HepG2 (cell line): ENCODE measurements around the gene CISD3. TPM values are rescaled to one million over a fixed set of nuclear protein-coding genes. Genes with fewer than 3 reads are reported as not detected.

ENCODE experiments used
- ARID5B ChIP-seq: IDR thresholded peaks from 2 replicates; pipeline ENCODE4 v1.4.0; 2020; ENCODE audit warnings: mild to moderate bottlenecking, missing genetic modification reagents
- ARNT2 ChIP-seq: sonication (generic); formaldehyde crosslinking; IDR thresholded peaks from 2 replicates; pipeline ENCODE4 v1.8.0; 2022; ENCODE audit warnings: mild to moderate bottlenecking, low read depth, missing genetic modification reagents, moderate library complexity
- E2F2 ChIP-seq: sonication (generic); formaldehyde crosslinking; IDR thresholded peaks from 2 replicates; pipeline ENCODE4 v1.4.0; 2020; ENCODE audit warnings: missing genetic modification reagents, borderline replicate concordance
- HCFC1 ChIP-seq: fragments of 150-350 bp; IDR thresholded peaks from 2 replicates; pipeline ENCODE4 v1.6.1; 2014; ENCODE audit warnings: low read depth, low read length
- HOXA5 ChIP-seq: sonication (generic); formaldehyde crosslinking; IDR thresholded peaks from 2 replicates; pipeline ENCODE4 v1.4.0; 2020; ENCODE audit warnings: missing genetic modification reagents
- PTBP1 ChIP-seq: fragments of 200-400 bp; formaldehyde crosslinking; IDR thresholded peaks from 2 replicates; pipeline ENCODE4 v1.6.1; 2018; ENCODE audit warnings: low read length, low read depth; ENCODE audit not compliant: poor library complexity, severe bottlenecking
- SALL1 ChIP-seq: sonication (generic); formaldehyde crosslinking; IDR thresholded peaks from 2 replicates; pipeline ENCODE4 v1.8.0; 2022; ENCODE audit warnings: mild to moderate bottlenecking, missing genetic modification reagents
- SRSF9 ChIP-seq: fragments of 200-400 bp; formaldehyde crosslinking; IDR thresholded peaks from 2 replicates; pipeline ENCODE4 v1.6.1; 2018; ENCODE audit warnings: borderline replicate concordance, mild to moderate bottlenecking, low read depth, low read length; ENCODE audit not compliant: insufficient read depth, poor library complexity, severe bottlenecking
- ZNF101 ChIP-seq: sonication (generic); formaldehyde crosslinking; IDR thresholded peaks from 2 replicates; pipeline ENCODE4 v1.4.0; 2020; ENCODE audit warnings: mild to moderate bottlenecking, low read depth, missing genetic modification reagents, borderline replicate concordance
- ZNF234 ChIP-seq: sonication (generic); formaldehyde crosslinking; conservative IDR thresholded peaks from 2 replicates; pipeline ENCODE4 v1.5.1; 2020; ENCODE audit warnings: mild to moderate bottlenecking, missing genetic modification reagents
- ZNF512 ChIP-seq: sonication (generic); formaldehyde crosslinking; IDR thresholded peaks from 2 replicates; pipeline ENCODE4 v1.4.0; 2020; ENCODE audit warnings: mild to moderate bottlenecking, missing genetic modification reagents
- ZNF691 ChIP-seq: sonication (generic); formaldehyde crosslinking; IDR thresholded peaks from 2 replicates; pipeline ENCODE4 v1.4.0; 2020; ENCODE audit warnings: missing genetic modification reagents, low read depth, mild to moderate bottlenecking, borderline replicate concordance
- ZSCAN31 ChIP-seq: sonication (generic); formaldehyde crosslinking; IDR thresholded peaks from 2 replicates; pipeline ENCODE4 v1.5.0; 2020; ENCODE audit warnings: low read depth, mild to moderate bottlenecking, missing genetic modification reagents
- polyA plus RNA-seq, 8 experiments: library from polyadenylated mRNA; depleted of rRNA in 3 of 8; stranded (reverse) in 7 of 8; unstranded in 1 of 8; fragments of >200 nt; fragmentation: Illumina TruSeq in 4 of 8; extraction: Trizol in 4 of 8; gene quantifications; 2 replicates each; pipeline versions ENCODE4 v1.2.1 to v1.2.3, GENCODE V29; 2011 to 2016; ENCODE audit warnings: low read depth in 4 of 8, missing spikeins in 1 of 8, mixed read lengths in 1 of 8; ENCODE audit not compliant: insufficient read depth in 1 of 8
- total RNA-seq, 5 experiments: library from RNA; depleted of rRNA; stranded (reverse); fragments of >200 nt; fragmentation: Illumina TruSeq; extraction: Trizol; gene quantifications; 2 replicates each; pipeline ENCODE4 v1.2.3, GENCODE V29; 2016; ENCODE audit warnings: low read depth in 1 of 5
- TF ChIP-seq, protein P1 (sequence below): IDR thresholded peaks from 2 replicates; pipeline ENCODE4 v1.6.1; 2018; ENCODE audit warnings: missing genetic modification reagents, mild to moderate bottlenecking, missing compliant biosample characterization

CISD3 gene
- total and polyA plus RNA-seq, 2 of the 13 experiments (the other 11 are each of a cell fraction or from before 2014, with no cell fraction given) = 30.0 to 34.1 TPM

GRCh38 chr17:38747463-38748148, 17.5 kb downstream of the CISD3 start (continued):
- TF ChIP-seq HOXA5 = peak; percentile 24; the same call in 1 of the 2 replicates
- no peak for TF ChIP-seq ARNT2 (CRISPR knock-in tag)
- no peak for TF ChIP-seq ZSCAN31
- no peak for TF ChIP-seq SRSF9
- no peak for TF ChIP-seq E2F2 (CRISPR knock-in tag)
- TF ChIP-seq HCFC1 = no peak
- TF ChIP-seq, protein P1, sequence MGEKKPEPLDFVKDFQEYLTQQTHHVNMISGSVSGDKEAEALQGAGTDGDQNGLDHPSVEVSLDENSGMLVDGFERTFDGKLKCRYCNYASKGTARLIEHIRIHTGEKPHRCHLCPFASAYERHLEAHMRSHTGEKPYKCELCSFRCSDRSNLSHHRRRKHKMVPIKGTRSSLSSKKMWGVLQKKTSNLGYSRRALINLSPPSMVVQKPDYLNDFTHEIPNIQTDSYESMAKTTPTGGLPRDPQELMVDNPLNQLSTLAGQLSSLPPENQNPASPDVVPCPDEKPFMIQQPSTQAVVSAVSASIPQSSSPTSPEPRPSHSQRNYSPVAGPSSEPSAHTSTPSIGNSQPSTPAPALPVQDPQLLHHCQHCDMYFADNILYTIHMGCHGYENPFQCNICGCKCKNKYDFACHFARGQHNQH (CRISPR knock-in tag) = no peak
- no peak for TF ChIP-seq PTBP1
- TF ChIP-seq ZNF234 (CRISPR knock-in tag) = no peak
- peak; percentile 34; the same call in 1 of the 2 replicates for TF ChIP-seq ARID5B (CRISPR knock-in tag)
- peak; percentile 64 for TF ChIP-seq SALL1 (CRISPR knock-in tag)
- no peak for TF ChIP-seq ZNF101 (CRISPR knock-in tag)
- TF ChIP-seq ZNF691 (CRISPR knock-in tag) = no peak
- TF ChIP-seq ZNF512 (CRISPR knock-in tag) = no peak
